Natural killer cell (primary cell): Measurements from ENCODE around the gene GYG2. TPM values are rescaled to one million over a fixed set of nuclear protein-coding genes. Genes with fewer than 3 reads are reported as not detected.
"Not testable (repeated sequence)": the region's sequence is repeated elsewhere in the genome, so short reads cannot be mapped to it uniquely, and the experiment has no call there.

Experiments used
- ATAC-seq, 3 donors: fragments of 150-1000 bp in 2 of 3; fragments of 200-7000 bp in 1 of 3; cut with Tn5 transposase; 1 replicate in 1 of 3; 2 replicates in 2 of 3; pipeline ENCODE4 v1.10.0; 2021; ENCODE audit warnings: mild to moderate bottlenecking in 2 of 3, moderate library complexity in 2 of 3
- DNase-seq, 2 donors: peaks; one replicate each; pipeline versions ENCODE4 v3.0.0 to v3.0.0-alpha.2; 2013 to 2021; ENCODE audit warnings: mixed read lengths in 1 of 2
- H3K27ac ChIP-seq: one replicate; pipeline ENCODE4 v1.5.1; 2013; ENCODE audit warnings: mild to moderate bottlenecking, low read length
- H3K27me3 ChIP-seq: one replicate; pipeline ENCODE4 v1.6.1; 2013; ENCODE audit warnings: low read length; ENCODE audit not compliant: control insufficient read depth, insufficient read depth
- H3K36me3 ChIP-seq: one replicate; pipeline ENCODE4 v1.6.1; 2013; ENCODE audit warnings: low read length; ENCODE audit not compliant: control insufficient read depth, insufficient read depth
- H3K4me1 ChIP-seq: one replicate; pipeline ENCODE4 v1.6.1; 2013; ENCODE audit warnings: low read length; ENCODE audit not compliant: control insufficient read depth, insufficient read depth
- H3K4me3 ChIP-seq: one replicate; pipeline ENCODE4 v1.5.1; 2013; ENCODE audit warnings: low read length
- H3K9me3 ChIP-seq: one replicate; pipeline ENCODE4 v1.6.1; 2013; ENCODE audit warnings: low read length; ENCODE audit not compliant: control insufficient read depth, insufficient read depth
- H3K27ac Mint-ChIP-seq, 2 donors: one replicate each; pipeline ENCODE4 v1.8.0; 2022; ENCODE audit warnings: mild to moderate bottlenecking in 2 of 2, mixed read lengths in 2 of 2, moderate library complexity in 1 of 2
- H3K27me3 Mint-ChIP-seq, 2 donors: one replicate each; pipeline ENCODE4 v1.8.0; 2022; ENCODE audit warnings: low read depth in 2 of 2, mixed read lengths in 2 of 2
- H3K36me3 Mint-ChIP-seq: one replicate; pipeline ENCODE4 v1.8.0; 2022; ENCODE audit warnings: mixed read lengths
- H3K4me1 Mint-ChIP-seq, 2 donors: one replicate each; pipeline ENCODE4 v1.8.0; 2022; ENCODE audit warnings: mixed read lengths in 2 of 2
- H3K4me3 Mint-ChIP-seq: one replicate; pipeline ENCODE4 v1.8.0; 2022; ENCODE audit warnings: mild to moderate bottlenecking, moderate library complexity, mixed read lengths
- H3K9me3 Mint-ChIP-seq, 2 donors: one replicate each; pipeline ENCODE4 v1.8.0; 2022; ENCODE audit warnings: mixed read lengths in 2 of 2
- WGBS: methylation state at CpG from one replicate; pipeline ENCODE4 v1.1.7; 2013; ENCODE audit warnings: missing lambda C conversion rate; ENCODE audit not compliant: insufficient coverage; 5-methylcytosine and 5-hydroxymethylcytosine counted together
- intact Hi-C: fragments of 100-400 bp; cut with micrococcal nuclease; formaldehyde crosslinking; loops from one replicate; pipeline ENCODE4 v1.14.2; 2022
- total RNA-seq, 4 donors: library from RNA; stranded (reverse); fragments of 120-200 nt in 1 of 4; gene quantifications; one replicate each; pipeline versions ENCODE4 v1.2.3 to v1.2.4, GENCODE V29; 2013 to 2022
- TF ChIP-seq, protein P1 (sequence below): fragments of 200-600 bp; IDR thresholded peaks from one replicate; pipeline ENCODE4 v1.8.0; 2022; ENCODE audit warnings: antibody characterized with exemption

The GYG2 gene
- total RNA-seq, 3 donors from 2014 or later (not counting 1 experiment from before 2014, with no cell fraction given) = not detected

DNA sequence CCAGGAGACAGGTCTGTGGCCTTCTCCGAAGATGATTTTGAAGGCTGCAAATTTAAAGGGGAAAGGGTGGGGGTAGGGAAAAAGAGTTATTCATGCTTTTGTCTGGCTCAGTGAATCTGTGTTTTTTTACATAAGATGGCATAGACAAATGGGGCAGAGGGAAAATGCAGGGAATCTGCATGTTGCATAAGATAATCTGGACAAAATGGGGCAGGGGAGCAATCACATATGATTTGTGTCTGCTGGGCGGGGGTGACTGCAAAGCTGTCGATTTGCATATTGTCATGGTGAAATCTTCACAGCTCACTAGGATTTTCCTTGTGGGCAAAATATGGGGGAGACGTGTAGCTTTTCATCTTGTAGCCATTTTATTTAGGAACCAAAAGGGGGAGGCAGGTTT, 29.4 kb upstream of the GYG2 start:
- Mint-ChIP-seq H3K27me3 (peaks cover 0 to 2% of the 10 kb centered on the region in 2 donors), H3K9me3 (no peaks in the 10 kb centered on the region), H3K27ac (no peak overlapping the region), H3K36me3 (no peaks in the 10 kb centered on the region), H3K4me3 (no peak overlapping the region), H3K4me1 (no peaks in the 10 kb centered on the region)
- TF ChIP-seq, protein P1, sequence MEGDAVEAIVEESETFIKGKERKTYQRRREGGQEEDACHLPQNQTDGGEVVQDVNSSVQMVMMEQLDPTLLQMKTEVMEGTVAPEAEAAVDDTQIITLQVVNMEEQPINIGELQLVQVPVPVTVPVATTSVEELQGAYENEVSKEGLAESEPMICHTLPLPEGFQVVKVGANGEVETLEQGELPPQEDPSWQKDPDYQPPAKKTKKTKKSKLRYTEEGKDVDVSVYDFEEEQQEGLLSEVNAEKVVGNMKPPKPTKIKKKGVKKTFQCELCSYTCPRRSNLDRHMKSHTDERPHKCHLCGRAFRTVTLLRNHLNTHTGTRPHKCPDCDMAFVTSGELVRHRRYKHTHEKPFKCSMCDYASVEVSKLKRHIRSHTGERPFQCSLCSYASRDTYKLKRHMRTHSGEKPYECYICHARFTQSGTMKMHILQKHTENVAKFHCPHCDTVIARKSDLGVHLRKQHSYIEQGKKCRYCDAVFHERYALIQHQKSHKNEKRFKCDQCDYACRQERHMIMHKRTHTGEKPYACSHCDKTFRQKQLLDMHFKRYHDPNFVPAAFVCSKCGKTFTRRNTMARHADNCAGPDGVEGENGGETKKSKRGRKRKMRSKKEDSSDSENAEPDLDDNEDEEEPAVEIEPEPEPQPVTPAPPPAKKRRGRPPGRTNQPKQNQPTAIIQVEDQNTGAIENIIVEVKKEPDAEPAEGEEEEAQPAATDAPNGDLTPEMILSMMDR = no peak
- DNase-seq = no peak
- no peak overlapping the region for H3K27ac ChIP-seq
- no peak overlapping the region for H3K4me3 ChIP-seq
- no peaks in the 10 kb centered on the region for H3K9me3 ChIP-seq
- intact Hi-C loops = no loop called here
- H3K36me3 ChIP-seq = no peaks in the 10 kb centered on the region
- H3K27me3 ChIP-seq = no peaks in the 10 kb centered on the region
- WGBS = 90% methylated on average over 4 of the region's 4 CpGs
- H3K4me1 ChIP-seq = no peaks in the 10 kb centered on the region
- no peak for ATAC-seq

DNA sequence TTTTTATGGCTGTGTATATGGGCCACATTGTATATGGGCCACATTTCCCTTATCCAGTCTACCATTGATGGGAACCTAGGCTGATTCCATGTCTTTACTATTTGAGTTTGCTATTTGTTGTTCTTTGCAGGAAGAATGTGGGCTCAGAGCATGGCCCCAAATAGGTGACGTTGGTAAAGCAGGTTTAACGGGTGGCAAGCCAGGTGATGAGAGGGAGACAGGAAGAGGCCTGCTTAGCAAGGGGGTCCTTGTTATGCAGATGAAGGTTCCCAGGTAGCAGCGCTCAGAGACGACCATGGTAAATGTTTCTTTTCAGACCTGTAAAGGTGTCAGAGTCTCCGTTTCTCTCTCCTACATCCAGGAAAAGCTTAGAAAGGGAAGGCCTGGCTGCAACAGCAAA, 28.8 kb upstream of the GYG2 start:
- H3K4me1 Mint-ChIP-seq, H3K9me3 ChIP-seq, H3K9me3 Mint-ChIP-seq, H3K4me1 ChIP-seq, ATAC-seq, H3K36me3 ChIP-seq, H3K4me3 ChIP-seq, H3K27me3 ChIP-seq, H3K36me3 Mint-ChIP-seq, H3K27me3 Mint-ChIP-seq, H3K4me3 Mint-ChIP-seq, DNase-seq, intact Hi-C loops, H3K27ac ChIP-seq, H3K27ac Mint-ChIP-seq: not testable (repeated sequence)
- WGBS = 83% methylated on average over 1 of the region's 5 CpGs

- TF ChIP-seq, protein P1 = no peak
- H3K4me3 ChIP-seq = no peak overlapping the region
- no peak for DNase-seq
- Mint-ChIP-seq H3K4me3 (no peak overlapping the region), H3K36me3 (no peaks in the 10 kb centered on the region), H3K27ac (no peak overlapping the region), H3K27me3 (peaks cover 0 to 2% of the 10 kb centered on the region in 2 donors), H3K9me3 (no peaks in the 10 kb centered on the region), H3K4me1 (no peaks in the 10 kb centered on the region)
- H3K36me3 ChIP-seq = no peaks in the 10 kb centered on the region
- intact Hi-C loops = no loop called here
- no peak for ATAC-seq
- 94% methylated on average over 4 of the region's 4 CpGs for WGBS
- H3K27ac ChIP-seq = no peak overlapping the region
- no peaks in the 10 kb centered on the region for H3K9me3 ChIP-seq
- no peaks in the 10 kb centered on the region for H3K27me3 ChIP-seq
- H3K4me1 ChIP-seq = no peaks in the 10 kb centered on the region
These were observed 27.5 kb upstream of the GYG2 start for GRCh38 chrX:2801223-2801622.

DNA sequence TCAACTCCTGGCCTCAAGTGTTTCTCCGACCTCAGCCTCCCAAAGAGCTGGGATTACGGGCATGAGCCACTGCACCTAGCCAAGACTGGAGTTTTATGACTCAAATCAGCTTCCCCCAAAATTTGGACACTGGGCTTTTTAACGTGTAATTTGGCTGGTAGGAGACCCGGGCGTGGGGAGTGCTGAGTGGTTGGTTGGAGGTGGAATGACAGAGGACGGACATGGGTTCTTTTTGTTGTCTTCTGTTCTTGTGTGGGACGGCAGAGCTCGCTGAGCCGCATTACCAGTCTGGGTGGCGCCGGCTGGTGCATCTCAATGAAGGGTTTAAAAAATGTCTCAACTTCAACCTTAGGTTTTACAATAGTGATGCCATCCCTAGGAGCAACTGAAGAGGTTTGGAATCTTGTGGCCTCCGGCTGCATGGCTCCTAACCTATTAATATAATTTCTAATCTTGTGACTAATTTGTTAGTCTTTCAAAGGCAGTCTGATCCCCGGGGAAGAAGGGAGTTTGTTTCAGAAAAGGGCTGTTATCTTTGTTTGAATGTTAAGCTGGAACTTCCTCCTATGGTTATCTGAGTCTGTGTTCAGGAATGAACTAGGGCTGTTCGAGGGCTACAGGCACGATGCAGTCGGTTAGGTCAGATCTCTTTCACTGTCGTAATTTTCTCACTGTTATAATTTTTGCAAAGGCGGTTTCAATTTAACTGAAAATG, 26.2 kb upstream of the GYG2 start:
- intact Hi-C loops, H3K4me3 ChIP-seq, ATAC-seq, H3K27ac Mint-ChIP-seq, H3K9me3 ChIP-seq, H3K27ac ChIP-seq, H3K4me1 ChIP-seq, H3K4me1 Mint-ChIP-seq, DNase-seq, H3K27me3 Mint-ChIP-seq, H3K4me3 Mint-ChIP-seq, H3K9me3 Mint-ChIP-seq, H3K27me3 ChIP-seq, H3K36me3 Mint-ChIP-seq, H3K36me3 ChIP-seq: not testable (repeated sequence)
- WGBS = 74% methylated on average over 8 of the region's 18 CpGs

DNA sequence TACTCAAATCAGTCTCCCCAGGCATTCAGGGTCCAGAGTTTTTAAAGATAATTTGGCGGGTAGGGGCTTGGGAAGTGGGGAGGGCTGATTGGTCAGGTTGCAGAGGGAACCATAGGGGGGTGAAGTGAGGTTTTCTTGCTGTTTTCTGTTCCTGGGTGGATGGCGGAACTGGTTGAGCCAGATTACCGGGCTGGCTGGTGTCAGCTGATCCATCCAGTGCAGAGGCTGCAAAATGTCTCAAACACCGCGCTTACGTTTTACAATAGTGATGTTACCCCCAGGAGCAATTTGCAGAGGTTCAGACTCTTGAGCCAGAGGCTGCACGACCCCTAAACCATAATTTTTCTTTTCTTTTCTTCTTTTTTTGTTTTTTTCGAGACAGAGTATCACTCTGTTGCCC, 25.2 kb upstream of the GYG2 start:
- intact Hi-C loops, ATAC-seq, H3K4me3 ChIP-seq, H3K36me3 ChIP-seq, H3K9me3 ChIP-seq, H3K4me1 Mint-ChIP-seq, H3K27ac ChIP-seq, H3K27me3 ChIP-seq, H3K4me1 ChIP-seq, H3K9me3 Mint-ChIP-seq, H3K27ac Mint-ChIP-seq, H3K36me3 Mint-ChIP-seq, H3K27me3 Mint-ChIP-seq, DNase-seq, H3K4me3 Mint-ChIP-seq: not testable (repeated sequence)
- 88% methylated on average over 7 of the region's 8 CpGs for WGBS

DNA sequence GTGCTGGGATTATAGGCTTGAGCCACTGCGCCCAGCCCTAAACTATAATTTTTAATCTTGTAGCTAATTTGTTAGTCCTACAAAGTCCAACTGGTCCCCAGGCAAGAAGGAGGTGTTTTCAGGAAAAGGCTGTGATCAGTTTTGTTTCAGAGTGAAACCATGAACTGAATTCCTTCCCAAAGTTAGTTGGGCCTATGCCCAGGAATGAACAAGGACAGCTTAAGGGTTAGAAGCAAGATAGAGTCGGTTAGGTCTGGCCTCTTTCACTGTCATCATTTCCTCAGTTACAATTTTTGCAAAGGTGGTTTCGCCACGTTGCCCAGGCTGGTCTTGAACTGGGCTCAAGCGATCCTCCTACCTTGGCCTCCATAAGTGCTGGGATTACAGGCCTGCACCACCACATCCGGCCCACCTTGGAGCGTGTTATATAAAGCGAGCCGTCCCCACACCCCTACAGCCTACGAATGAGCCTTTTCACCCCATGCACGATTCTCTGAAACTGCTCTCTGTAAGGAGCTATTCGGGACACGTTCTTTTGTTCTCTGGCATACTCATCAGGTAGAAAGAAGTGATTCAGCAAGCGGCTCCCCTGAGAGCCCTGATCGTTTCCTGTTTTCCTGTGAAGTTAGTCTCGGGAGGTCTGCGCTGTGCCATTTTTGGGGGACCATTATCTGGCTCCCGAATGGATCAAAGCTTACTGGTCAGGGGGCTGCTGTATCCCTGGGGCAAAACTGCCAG, 24.5 kb upstream of the GYG2 start:
- H3K9me3 Mint-ChIP-seq, H3K4me1 ChIP-seq, H3K27ac ChIP-seq, ATAC-seq, H3K4me1 Mint-ChIP-seq, H3K36me3 Mint-ChIP-seq, H3K27me3 ChIP-seq, H3K9me3 ChIP-seq, H3K27me3 Mint-ChIP-seq, H3K36me3 ChIP-seq, H3K27ac Mint-ChIP-seq, H3K4me3 ChIP-seq, DNase-seq, H3K4me3 Mint-ChIP-seq, intact Hi-C loops: not testable (repeated sequence)
- WGBS = 83% methylated on average over 10 of the region's 18 CpGs
